HCT116 (cell line): Measurements from ENCODE around the gene NAA80. TPM values are rescaled to one million over a fixed set of nuclear protein-coding genes. Genes with fewer than 3 reads are reported as not detected.

ENCODE experiments used
- ATAC-seq: fragments of 200-7000 bp; cut with Tn5 transposase; 2 replicates; pipeline ENCODE4 v1.9.1; 2020; ENCODE audit warnings: mild to moderate bottlenecking, moderate library complexity
- BruUV-seq: library from RNA; stranded (reverse); fragments of 400-500 nt; replicated peaks from 2 replicates; lab custom pipeline; 2021; lab: Mats Ljungman, UMichigan
- CTCF ChIA-PET: fragments of 300-600 bp; sonication (Branson Sonifier 250); formaldehyde crosslinking; loops from one replicate; lab custom pipeline; 2021; ENCODE audit warnings: antibody characterized with exemption; lab: Charles Lee
- POLR2A ChIA-PET: fragments of 300-600, 350-600 bp; sonication (Branson Sonifier 250); formaldehyde crosslinking; loops from one replicate; lab custom pipeline; 2021; ENCODE audit warnings: antibody characterized with exemption; lab: Charles Lee
- RAD21 ChIA-PET, 2 experiments: fragments of 300-600 bp; sonication (Branson Sonifier 250); formaldehyde crosslinking; loops; one replicate each; lab custom pipeline; 2023; ENCODE audit warnings: low total read pairs in 2 of 2; ENCODE audit not compliant: uncharacterized antibody in 2 of 2, unreplicated experiment in 2 of 2, low non-redundant PET in 1 of 2; lab: Charles Lee
- DNase-seq: peaks from one replicate; pipeline ENCODE4 v3.0.0-alpha.2; 2010; ENCODE audit warnings: low read depth, low spot score
- H2AFZ ChIP-seq: fragments of 200-600 bp; shearing (Covaris generic), sonication (generic); 2 replicates; pipeline ENCODE4 v1.6.1; 2017; ENCODE audit warnings: low read depth, mixed run types, mixed read lengths, antibody characterized with exemption, low read length; ENCODE audit not compliant: poor library complexity, severe bottlenecking
- H3K27ac ChIP-seq: 2 replicates; pipeline ENCODE4 v1.5.1; 2012; ENCODE audit warnings: low read depth, low read length
- H3K27me3 ChIP-seq: fragments of 200-600 bp; sonication (generic); 2 replicates; pipeline ENCODE4 v1.6.1; 2016; ENCODE audit warnings: mixed run types, low read length, mixed read lengths; ENCODE audit not compliant: insufficient read depth
- H3K36me3 ChIP-seq, 2 experiments: fragments of 200-500 bp in 1 of 2; fragments of 200-600 bp in 1 of 2; sonication (Bioruptor generic) in 1 of 2; sonication (generic) in 1 of 2; 2 replicates each; pipeline versions ENCODE4 v1.5.1 to v1.6.1; 2014 to 2016; ENCODE audit warnings: low read length in 2 of 2, inconsistent platforms in 1 of 2, mixed read lengths in 1 of 2, mixed run types in 1 of 2; ENCODE audit not compliant: insufficient read depth in 2 of 2, control insufficient read depth in 1 of 2
- H3K4me1 ChIP-seq, 2 experiments: fragments of 200-600 bp in 1 of 2; sonication (generic) in 1 of 2; 2 replicates each; pipeline versions ENCODE4 v1.5.1 to v1.6.1; 2012 to 2017; ENCODE audit warnings: low read length in 2 of 2, inconsistent platforms in 1 of 2, mild to moderate bottlenecking in 1 of 2, mixed read lengths in 1 of 2, mixed run types in 1 of 2, moderate library complexity in 1 of 2; ENCODE audit not compliant: insufficient read depth in 2 of 2, control insufficient read depth in 1 of 2
- H3K4me2 ChIP-seq: fragments of 200-600 bp; sonication (generic); 2 replicates; pipeline ENCODE4 v1.6.1; 2017; ENCODE audit warnings: mixed run types, low read length, mixed read lengths
- H3K4me3 ChIP-seq, 2 experiments: fragments of 200-600 bp in 1 of 2; sonication (generic) in 1 of 2; replicated peaks in 1 of 2; 2 replicates each; pipeline ENCODE4 v1.5.1; 2011 to 2016; ENCODE audit warnings: low read length in 2 of 2, control low read depth in 1 of 2, low read depth in 1 of 2, mild to moderate bottlenecking in 1 of 2, mixed read lengths in 1 of 2, mixed run types in 1 of 2
- H3K79me2 ChIP-seq: fragments of 200-600 bp; sonication (generic); 2 replicates; pipeline ENCODE4 v1.6.1; 2017; ENCODE audit warnings: mild to moderate bottlenecking, mixed run types, low read length, moderate library complexity, mixed read lengths; ENCODE audit not compliant: insufficient read depth
- H3K9ac ChIP-seq: fragments of 200-600 bp; sonication (generic); 2 replicates; pipeline ENCODE4 v1.6.1; 2016; ENCODE audit warnings: low read length, mixed read lengths
- H3K9me2 ChIP-seq: fragments of 200-600 bp; sonication (generic), shearing (Covaris generic); 2 replicates; pipeline ENCODE4 v1.6.1; 2017; ENCODE audit warnings: mixed run types, mild to moderate bottlenecking, moderate library complexity; ENCODE audit not compliant: insufficient read depth
- H3K9me3 ChIP-seq, 2 experiments: fragments of 200-500 bp in 1 of 2; fragments of 200-600 bp in 1 of 2; sonication (Bioruptor generic) in 1 of 2; sonication (generic) in 1 of 2; 2 replicates each; pipeline ENCODE4 v1.6.1; 2014 to 2017; ENCODE audit warnings: low read length in 2 of 2, mixed read lengths in 2 of 2, inconsistent platforms in 1 of 2, low read depth in 1 of 2, mild to moderate bottlenecking in 1 of 2, mixed run types in 1 of 2, moderate library complexity in 1 of 2; ENCODE audit not compliant: control insufficient read depth in 1 of 2, insufficient read depth in 1 of 2
- H4K20me1 ChIP-seq: fragments of 200-600 bp; sonication (generic), shearing (Covaris generic); 2 replicates; pipeline ENCODE4 v1.6.1; 2017; ENCODE audit warnings: mixed run types, mild to moderate bottlenecking, moderate library complexity; ENCODE audit not compliant: insufficient read depth
- ATF3 ChIP-seq: IDR thresholded peaks from 2 replicates; pipeline ENCODE4 v1.6.1; 2012
- CTCF ChIP-seq, 3 experiments: fragments of 200-600 bp in 1 of 3; sonication (generic) in 1 of 3; IDR thresholded peaks in 2 of 3; conservative IDR thresholded peaks in 1 of 3; 2 replicates each; pipeline ENCODE4 v1.5.1; 2012 to 2017; ENCODE audit warnings: low read depth in 2 of 3, low read length in 2 of 3, antibody characterized with exemption in 1 of 3, borderline replicate concordance in 1 of 3, control low read depth in 1 of 3, mild to moderate bottlenecking in 1 of 3, mixed read lengths in 1 of 3, mixed run types in 1 of 3, moderate library complexity in 1 of 3; ENCODE audit not compliant: insufficient read depth in 1 of 3
- EGR1 ChIP-seq: IDR thresholded peaks from 2 replicates; pipeline ENCODE4 v1.6.1; 2012; ENCODE audit warnings: low read depth
- ELF1 ChIP-seq: IDR thresholded peaks from 2 replicates; pipeline ENCODE4 v1.6.1; 2012; ENCODE audit warnings: low read depth, borderline replicate concordance
- EZH2 ChIP-seq: fragments of 200-600 bp; sonication (generic); IDR thresholded peaks from 2 replicates; pipeline ENCODE4 v1.6.1; 2017; ENCODE audit warnings: antibody characterized with exemption, mixed run types
- EZH2phosphoT487 ChIP-seq: fragments of 200-600 bp; IDR thresholded peaks from 2 replicates; pipeline ENCODE4 v1.6.1; 2018; ENCODE audit warnings: antibody characterized with exemption, borderline replicate concordance
- FOSL1 ChIP-seq: IDR thresholded peaks from 2 replicates; pipeline ENCODE4 v1.6.1; 2012; ENCODE audit warnings: low read depth
- MAX ChIP-seq: IDR thresholded peaks from 2 replicates; pipeline ENCODE4 v1.6.1; 2012
- POLR2A ChIP-seq: IDR thresholded peaks from 2 replicates; pipeline ENCODE4 v1.7.0; 2011; ENCODE audit warnings: borderline replicate concordance; ENCODE audit not compliant: insufficient read depth, insufficient read length; ENCODE audit errors: extremely low read depth
- RAD21 ChIP-seq: IDR thresholded peaks from 2 replicates; pipeline ENCODE4 v1.6.1; 2012; ENCODE audit warnings: low read depth, mild to moderate bottlenecking
- SIN3A ChIP-seq: IDR thresholded peaks from 2 replicates; pipeline ENCODE4 v1.6.1; 2012; ENCODE audit warnings: low read depth
- SP1 ChIP-seq: IDR thresholded peaks from 2 replicates; pipeline ENCODE4 v1.6.1; 2012; ENCODE audit warnings: low read depth
- SRF ChIP-seq: IDR thresholded peaks from 2 replicates; pipeline ENCODE4 v1.6.1; 2012; ENCODE audit warnings: low read depth
- ZBTB33 ChIP-seq: IDR thresholded peaks from 2 replicates; pipeline ENCODE4 v1.6.1; 2011; ENCODE audit warnings: mild to moderate bottlenecking, low read length, moderate library complexity; ENCODE audit not compliant: insufficient replicate concordance; ENCODE audit errors: extremely low read depth
- ZFX ChIP-seq: fragments of 450-650 bp; IDR thresholded peaks from 2 replicates; pipeline ENCODE4 v1.6.1; 2017
- ZNF274 ChIP-seq: fragments of 200-500 bp; sonication (Bioruptor generic); IDR thresholded peaks from 2 replicates; pipeline ENCODE4 v1.6.1; 2014; ENCODE audit warnings: mild to moderate bottlenecking, low read depth, low read length, inconsistent platforms
- intact Hi-C: fragments of 100-400 bp; cut with micrococcal nuclease; formaldehyde crosslinking; loops from 2 replicates; pipeline ENCODE4 v1.10.0; 2022
- total RNA-seq: library from RNA; stranded (reverse); gene quantifications from one replicate; pipeline ENCODE4 v1.2.1, GENCODE V29; 2021; ENCODE audit not compliant: unreplicated experiment

Gene NAA80
- total RNA-seq, 1 experiment from 2014 or later = 21.3 TPM

- TF ChIP-seq POLR2A (no peak), ZFX (no peak), SRF (no peak), FOSL1 (no peak)
- TF ChIP-seq, all 23 proteins: peak for 0
Observed at GRCh38 chr3:50322386-50323091, 23.3 kb upstream of the NAA80 start, which contains the start of gene HYAL2 (continued).

- ChIA-PET POLR2A (interaction anchor here (1.1 kb wide), 1 partner anchor 22 kb away, joined by 3 read pairs; the partner anchor contains the start of genes HYAL3 and NAA80), RAD21 (no interaction called here), CTCF (interaction anchor here (1.0 to 1.4 kb wide), 5 partner anchors 16 to 62 kb away, joined by 3 to 11 read pairs (median 8); partner anchors contain the start of genes HYAL1, HYAL3, IFRD2 and NAA80)
- ATAC-seq (no peak), DNase-seq (no peak)
- Histone ChIP-seq H3K4me1 (peaks cover 51 to 76% of the 10 kb centered on the region in 2 experiments), H4K20me1 (no peaks in the 10 kb centered on the region), H3K4me3 (peak overlapping the region; percentile 64 to 92), H3K36me3 (peaks cover 9 to 29% of the 10 kb centered on the region in 2 experiments; a peak in 2 of 4 replicates), H3K79me2 (peaks cover 53% of the 10 kb centered on the region), H3K27me3 (no peaks in the 10 kb centered on the region), H3K9ac (peak overlapping the region; percentile 88), H3K9me2 (no peaks in the 10 kb centered on the region), H3K4me2 (peak overlapping the region; percentile 92), H3K9me3 (no peaks in the 10 kb centered on the region), H2AFZ (no peak overlapping the region), H3K27ac (peak overlapping the region; percentile 93)
- intact Hi-C loops = no loop called here
- no TSS peak for BruUV-seq
- TF ChIP-seq RAD21 (no peak), ELF1 (no peak), ZBTB33 (no peak), ZFX (no peak), ZNF274 (no peak), MAX (no peak), EZH2phosphoT487 (no peak), ATF3 (no peak), EZH2 (no peak), SP1 (no peak), CTCF (IDR thresholded peaks at IDR 0.05 in 2 of 3, conservative IDR thresholded peaks at IDR 0.05 in 1 of 3; ENCODE audit: borderline replicate concordance in 1 of 3, insufficient read depth in 1 of 3, low read depth in 2 of 3, low read length in 2 of 3) (no peak), FOSL1 (no peak), EGR1 (no peak), SIN3A (no peak)
Observed at GRCh38 chr3:50322115-50322385, 22.8 kb upstream of the NAA80 start.
